Myocyte (in vitro differentiated cells): ENCODE data around the gene SEC23B. TPM values are rescaled to one million over a fixed set of nuclear protein-coding genes. Genes with fewer than 3 reads are reported as not detected.
A peak's percentile ranks its signal among the peaks of the same experiment; 100 is the strongest.

Source experiments
- DNase-seq: peaks from one replicate; pipeline ENCODE4 v3.0.0-alpha.2; 2012; ENCODE audit warnings: low read depth
- microRNA counts: library from miRNA; unstranded; fragments of <30 nt; microRNA quantifications from one replicate; lab custom pipeline; 2016
- microRNA-seq: library from miRNA; unstranded; fragments of <30 nt; microRNA quantifications from one replicate; pipeline ENCODE4, GENCODE V29; 2016
- total RNA-seq: library from RNA; depleted of rRNA; stranded (reverse); fragments of >200 nt; gene quantifications from 2 replicates; pipeline ENCODE4 v1.2.3, GENCODE V29; 2014

The SEC23B gene
- total RNA-seq, 1 donor from 2014 or later = 23.3 TPM

DNA sequence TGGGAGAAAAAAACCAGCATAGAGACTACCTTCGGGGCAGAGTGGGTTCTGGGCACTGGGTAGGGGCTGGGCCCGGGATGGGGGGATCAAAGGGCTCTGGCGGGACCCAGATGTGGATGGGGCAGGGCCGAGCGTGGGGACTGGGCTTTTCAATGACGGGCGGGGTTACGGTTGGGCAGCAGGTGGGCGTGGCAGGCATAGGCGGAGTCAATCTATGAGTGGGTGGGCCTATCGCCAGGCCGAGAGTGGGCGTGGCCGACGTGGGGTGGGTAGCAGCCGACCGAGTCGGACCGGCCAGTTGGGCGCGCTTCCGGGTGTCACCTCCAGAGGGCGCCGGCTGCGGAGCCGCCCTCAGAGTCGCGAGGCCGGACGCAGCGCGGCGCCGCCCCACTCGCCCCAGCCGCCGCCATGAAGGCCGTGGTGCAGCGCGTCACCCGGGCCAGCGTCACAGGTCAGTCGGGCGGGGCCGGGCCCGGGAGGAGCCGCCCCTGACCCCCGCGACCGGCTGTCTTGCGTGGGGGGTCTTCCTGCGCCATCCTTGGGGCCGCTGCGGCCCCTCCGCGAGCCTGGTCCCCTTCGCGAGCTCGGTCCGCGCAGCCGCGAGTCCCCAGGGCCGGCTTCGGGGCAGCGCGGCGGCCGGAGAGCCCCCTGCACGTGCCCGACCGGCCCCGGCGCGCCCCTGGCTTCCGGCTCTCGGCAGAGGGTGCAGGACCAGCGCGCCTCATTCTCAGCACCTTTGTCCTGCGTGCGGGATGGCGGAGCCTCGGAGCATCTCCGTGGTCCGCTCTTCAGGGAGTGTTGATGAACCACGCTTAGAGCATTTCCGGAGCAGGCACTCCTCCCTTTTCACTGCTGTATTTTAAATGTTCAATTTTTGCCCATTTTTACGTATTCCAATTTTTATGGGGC is 80.2 kb downstream of the SEC23B start, which contains the start of gene DTD1:
DTD1 (plus strand) TSS at position 390 of the 909 bp plus-strand sequence; CDS start at position 409, 19 bp downstream.
- peak; percentile 89 for DNase-seq

DNA sequence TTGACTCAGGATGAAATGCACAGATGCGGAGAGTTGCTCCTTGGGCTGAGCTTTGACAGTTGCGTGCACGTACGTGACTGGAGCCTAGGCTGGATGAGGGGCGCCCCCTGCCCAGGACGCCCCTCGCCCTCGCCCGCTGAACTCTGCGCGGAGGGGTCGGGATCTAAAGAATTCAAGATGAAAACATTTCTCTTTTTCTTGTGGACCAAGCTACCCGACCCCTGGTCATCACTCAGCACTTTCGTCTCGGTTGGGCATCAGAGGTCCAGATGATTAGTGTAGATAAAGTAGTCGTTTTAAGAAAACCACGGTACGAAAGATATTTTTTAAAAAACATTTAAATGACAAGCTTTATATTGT is 80.8 kb downstream of the SEC23B start:
- DNase-seq = no peak

GRCh38 chr20:18589941-18590674 is 82.4 kb downstream of the SEC23B start:
- DNase-seq = no peak

GRCh38 chr20:18596270-18596669 is 88.5 kb downstream of the SEC23B start:
- no peak for DNase-seq

- no peak for DNase-seq
These were observed 102.0 kb downstream of the SEC23B start for GRCh38 chr20:18609741-18610140.

MicroRNAs within 50 kb of the gene (microRNA counts, 767-probe panel; counts per million panel counts)
- microRNA hsa-miR-3192 (lab: Ali Mortazavi, UCI) = not detected

Small RNA genes lying within 50 kb of the gene (microRNA-seq; reads per million reads assigned to microRNA genes)
- gene MIR3192 = 0.65 reads per million

Other genes with a start within 250 kb of the SEC23B start
- gene ZNF133, start 219.4 kb upstream of the SEC23B start, total RNA-seq = 9.0 and 16.4 TPM in 2 replicates
- 0.32 and 1.1 TPM in 2 replicates for gene DZANK1, start 40.9 kb upstream of the SEC23B start, total RNA-seq
- gene POLR3F, start 40.5 kb upstream of the SEC23B start, total RNA-seq = 12.5 and 18.2 TPM in 2 replicates
- 9.0 and 23.0 TPM in 2 replicates for gene RBBP9, start 10.7 kb upstream of the SEC23B start, total RNA-seq
- gene SMIM26, start 59.5 kb downstream of the SEC23B start, total RNA-seq = 93.0 and 130 TPM in 2 replicates
- gene DTD1, start 80.1 kb downstream of the SEC23B start, total RNA-seq = 25.1 and 25.6 TPM in 2 replicates